K562 (cell line): ENCODE results near the gene CCDC28B. TPM values are rescaled to one million over a fixed set of nuclear protein-coding genes. Genes with fewer than 3 reads are reported as not detected.
A peak's percentile ranks its signal among the peaks of the same experiment; 100 is the strongest.

ENCODE experiments used
- ATAC-seq: fragments of 200-7000 bp; cut with Tn5 transposase; 3 replicates; pipeline ENCODE4 v1.9.1; 2020; ENCODE audit warnings: moderate library complexity
- BruUV-seq: library from RNA; stranded (reverse); fragments of 400-500 nt; replicated peaks from 2 replicates; lab custom pipeline; 2021; lab: Mats Ljungman, UMichigan
- CTCF ChIA-PET: fragments of 300-600 bp; formaldehyde crosslinking; extraction: SDS; loops from one replicate; lab custom pipeline; 2021; ENCODE audit warnings: low intra/inter-chr PET ratio; lab: Yijun Ruan, JAX
- POLR2A ChIA-PET: fragments of 300-600, 350-650 bp; sonication (Branson Sonifier 250); formaldehyde crosslinking; extraction: SDS; loops from one replicate; lab custom pipeline; 2021; ENCODE audit warnings: antibody characterized with exemption, inconsistent platforms; lab: Yijun Ruan, JAX
- DNase-seq, 4 experiments: peaks; one replicate each; pipeline versions ENCODE4 v3.0.0 to v3.0.0-alpha.2; 2011 to 2018; ENCODE audit warnings: low spot score in 3 of 4, mixed read lengths in 3 of 4; ENCODE audit errors: extremely low read depth in 1 of 4
- FAIRE-seq: peaks from 2 replicates; lab custom pipeline; 2011; peaks lifted over from hg19 to GRCh38; lab: Jason Lieb, UNC
- H2AFZ ChIP-seq: 2 replicates; pipeline ENCODE4 v1.6.0; 2011; ENCODE audit warnings: low read depth, low read length, control low read depth, inconsistent platforms
- H3K27ac ChIP-seq: fragments of 200-600 bp; 3 replicates; pipeline ENCODE4 v1.8.0; 2011; ENCODE audit warnings: low read depth, mild to moderate bottlenecking, control low read depth, inconsistent platforms, low read length, moderate library complexity, mixed read lengths; ENCODE audit errors: extremely low read depth
- H3K27me3 ChIP-seq, 2 experiments: fragments of 300-600 bp in 1 of 2; 2 replicates in 1 of 2; 3 replicates in 1 of 2; pipeline versions ENCODE4 v1.6.0 to v1.8.0; 2011; ENCODE audit warnings: inconsistent platforms in 2 of 2, low read length in 2 of 2, mild to moderate bottlenecking in 1 of 2, mixed read lengths in 1 of 2, moderate library complexity in 1 of 2; ENCODE audit not compliant: control insufficient read depth in 2 of 2, insufficient read depth in 2 of 2
- H3K36me3 ChIP-seq: fragments of 300-600 bp; 3 replicates; pipeline ENCODE4 v1.8.0; 2011; ENCODE audit warnings: mild to moderate bottlenecking, low read length, inconsistent platforms; ENCODE audit not compliant: control insufficient read depth, insufficient read depth
- H3K4me1 ChIP-seq, 2 experiments: fragments of 200-600 bp in 1 of 2; replicated peaks in 1 of 2; 2 replicates in 1 of 2; 3 replicates in 1 of 2; pipeline versions ENCODE4 v1.5.1 to v1.8.0; 2011; ENCODE audit warnings: inconsistent platforms in 2 of 2, low read length in 2 of 2, mild to moderate bottlenecking in 1 of 2, mixed read lengths in 1 of 2, moderate library complexity in 1 of 2; ENCODE audit not compliant: control insufficient read depth in 2 of 2, insufficient read depth in 2 of 2
- H3K4me2 ChIP-seq: 2 replicates; pipeline ENCODE4 v1.6.1; 2011; ENCODE audit warnings: low read length, control low read depth, inconsistent platforms, mixed read lengths; ENCODE audit not compliant: insufficient read depth
- H3K4me3 ChIP-seq: fragments of 200-600 bp; sonication (generic), shearing (Covaris generic); 2 replicates; pipeline ENCODE4 v1.5.1; 2016; ENCODE audit warnings: control low read depth, inconsistent platforms
- H3K79me2 ChIP-seq: fragments of 200-600 bp; 3 replicates; pipeline ENCODE4 v1.8.0; 2011; ENCODE audit warnings: low read length, inconsistent platforms; ENCODE audit not compliant: control insufficient read depth, insufficient read depth
- H3K9ac ChIP-seq, 2 experiments: 2 replicates each; pipeline versions ENCODE4 v1.6.0 to v1.6.1; 2011; ENCODE audit warnings: low read depth in 2 of 2, low read length in 2 of 2, control low read depth in 1 of 2, inconsistent platforms in 1 of 2, mild to moderate bottlenecking in 1 of 2, mixed read lengths in 1 of 2; ENCODE audit not compliant: insufficient read depth in 1 of 2
- H3K9me1 ChIP-seq: one replicate; pipeline ENCODE4 v1.6.0; 2011; ENCODE audit warnings: inconsistent platforms, mild to moderate bottlenecking, low read length, moderate library complexity; ENCODE audit not compliant: control insufficient read depth, insufficient read depth
- H3K9me3 ChIP-seq: replicated peaks from 2 replicates; pipeline ENCODE4 v1.5.1; 2011; ENCODE audit warnings: low read depth, low read length, inconsistent platforms; ENCODE audit not compliant: control insufficient read depth, insufficient read depth
- H4K20me1 ChIP-seq: replicated peaks from 2 replicates; pipeline ENCODE4 v1.6.1; 2011; ENCODE audit warnings: low read length, inconsistent platforms, mixed read lengths; ENCODE audit not compliant: control insufficient read depth, insufficient read depth
- ARID2 ChIP-seq: fragments of 450-650 bp; IDR thresholded peaks from 2 replicates; pipeline ENCODE4 v1.6.1; 2017; ENCODE audit warnings: antibody characterized with exemption, mild to moderate bottlenecking
- ZFX ChIP-seq: sonication (generic); formaldehyde crosslinking; IDR thresholded peaks from 2 replicates; pipeline ENCODE4 v1.8.0; 2022; ENCODE audit warnings: mild to moderate bottlenecking, missing genetic modification reagents, moderate library complexity
- ZNF384 ChIP-seq: IDR thresholded peaks from 2 replicates; pipeline ENCODE4 v1.6.1; 2012; ENCODE audit warnings: low read depth, low read length, improper control_type of control experiment
- WGBS: fragments of 100-300 bp; shearing (Covaris generic); methylation state at CpG from one replicate; pipeline ENCODE4 v1.1.6; 2016; ENCODE audit warnings: low coverage, mixed read lengths; ENCODE audit not compliant: insufficient coverage; ENCODE audit errors: missing lambda C conversion rate; 5-methylcytosine and 5-hydroxymethylcytosine counted together
- in situ Hi-C: fragments of 300-500 bp; cut with MboI; formaldehyde crosslinking; loops from 4 replicates; pipeline ENCODE4 v1.15.0; 2018; ENCODE audit warnings: inconsistent platforms, mixed read lengths
- intact Hi-C: fragments of 100-400 bp; cut with micrococcal nuclease; formaldehyde crosslinking; loops from 2 replicates; pipeline ENCODE4 v1.14.2; 2022
- polyA plus RNA-seq, 8 experiments: library from polyadenylated mRNA; depleted of rRNA in 4 of 8; stranded (reverse) in 5 of 8; unstranded in 3 of 8; fragments of >200 nt; fragmentation: Nextera tagmentation in 2 of 8; fragmentation: Illumina TruSeq in 1 of 8; extraction: Ambion mirVana in 2 of 8; extraction: Trizol in 1 of 8; gene quantifications; 2 replicates each; pipeline versions ENCODE4 v1.2.1 to v1.2.3, GENCODE V29; 2011 to 2014; ENCODE audit warnings: inconsistent platforms in 1 of 8, missing spikeins in 1 of 8
- total RNA-seq, 7 experiments: library from RNA; depleted of rRNA in 6 of 7; stranded (reverse); fragments of >200 nt in 6 of 7; fragmentation: Illumina TruSeq in 2 of 7; extraction: Trizol in 2 of 7; gene quantifications; 2 replicates each; pipeline versions ENCODE4 v1.2.1 to v1.2.3, GENCODE V29; 2011 to 2021; ENCODE audit warnings: low replicate concordance in 1 of 7
- TF ChIP-seq, protein P1 (sequence below): conservative IDR thresholded peaks from 2 replicates; pipeline ENCODE4 v1.6.1; 2011; ENCODE audit warnings: low read depth, mild to moderate bottlenecking, low read length; ENCODE audit not compliant: control insufficient read depth

CCDC28B gene
- total and polyA plus RNA-seq, 9 of the 15 experiments (the other 6 are each of a cell fraction or from before 2014, with no cell fraction given) = 5.7 to 54.5 (median 31.7) TPM

DNA sequence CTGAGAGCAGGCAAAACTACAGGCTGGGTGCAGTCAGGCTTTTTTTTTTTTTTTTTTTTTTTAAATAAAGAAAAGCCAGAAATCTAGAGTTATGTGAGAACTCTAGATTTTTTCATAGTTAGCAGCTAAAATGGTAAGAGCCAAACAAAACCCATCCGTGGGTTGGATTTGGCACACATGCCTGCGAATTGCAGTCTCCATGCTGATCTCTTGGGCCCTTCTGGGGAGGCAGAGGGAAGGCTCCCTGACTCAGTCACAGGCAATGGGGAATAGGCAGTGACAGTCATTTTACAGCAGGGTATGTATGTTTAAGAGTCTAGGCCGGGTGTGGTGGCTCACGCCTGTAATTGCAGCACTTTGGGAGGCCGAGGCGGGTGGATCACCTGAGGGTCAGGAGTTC is 18.3 kb upstream of the CCDC28B start:
- no peak for ATAC-seq
- ChIA-PET CTCF (no interaction called here), POLR2A (interaction anchor here (0.6 to 11.6 kb wide), 10 partner anchors 8 to 92 kb away, joined by 3 to 201 read pairs (median 3); partner anchors contain the start of gene CCDC28B)
- Histone ChIP-seq H3K36me3 (peaks cover 59% of the 10 kb centered on the region), H3K4me1 (peaks cover 28 to 30% of the 10 kb centered on the region in 2 experiments), H3K4me3 (peak overlapping the region; percentile 77; the same call in 1 of the 2 replicates), H3K9ac (peak overlapping the region; percentile 83 to 97; a peak in 1 of 4 replicates), H3K27ac (peak overlapping the region; percentile 89; the same call in 1 of the 3 replicates), H3K9me3 (no peaks in the 10 kb centered on the region), H2AFZ (no peak overlapping the region), H3K9me1 (peaks cover 4% of the 10 kb centered on the region), H3K4me2 (peak overlapping the region; percentile 92), H3K27me3 (no peaks in the 10 kb centered on the region), H4K20me1 (no peaks in the 10 kb centered on the region; the same call in 1 of the 2 replicates), H3K79me2 (peaks cover 69% of the 10 kb centered on the region)
- FAIRE-seq = no peak
- WGBS = 89% methylated on average over 6 of the region's 6 CpGs
- TF ChIP-seq ARID2 (no peak), ZNF384 (peak; percentile 4; the same call in 1 of the 2 replicates), ZFX (0 out of 2 replicates have a peak, but pooled peaks have one; percentile 28)
- TF ChIP-seq, protein P1, sequence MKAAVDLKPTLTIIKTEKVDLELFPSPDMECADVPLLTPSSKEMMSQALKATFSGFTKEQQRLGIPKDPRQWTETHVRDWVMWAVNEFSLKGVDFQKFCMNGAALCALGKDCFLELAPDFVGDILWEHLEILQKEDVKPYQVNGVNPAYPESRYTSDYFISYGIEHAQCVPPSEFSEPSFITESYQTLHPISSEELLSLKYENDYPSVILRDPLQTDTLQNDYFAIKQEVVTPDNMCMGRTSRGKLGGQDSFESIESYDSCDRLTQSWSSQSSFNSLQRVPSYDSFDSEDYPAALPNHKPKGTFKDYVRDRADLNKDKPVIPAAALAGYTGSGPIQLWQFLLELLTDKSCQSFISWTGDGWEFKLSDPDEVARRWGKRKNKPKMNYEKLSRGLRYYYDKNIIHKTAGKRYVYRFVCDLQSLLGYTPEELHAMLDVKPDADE = no peak
- DNase-seq = no peak
- no TSS peak for BruUV-seq
- in situ Hi-C loops = no loop called here
- intact Hi-C loops = loop anchor here (5.0 to 10.0 kb wide), 2 partner anchors 55 to 167 kb away; partner anchors contain the start of gene KHDRBS1
